AG04450 (cell line): Measurements from ENCODE around the gene ANTXR1. TPM values are rescaled to one million over a fixed set of nuclear protein-coding genes. Genes with fewer than 3 reads are reported as not detected.

ENCODE experiments used
- CTCF ChIA-PET: fragments of 300-600, 350-600 bp; formaldehyde crosslinking; extraction: SDS; loops from one replicate; lab custom pipeline; 2022; ENCODE audit warnings: antibody characterized with exemption, inconsistent platforms; lab: Charles Lee
- POLR2A ChIA-PET: fragments of 350-600 bp; formaldehyde crosslinking; extraction: SDS; loops from one replicate; lab custom pipeline; 2021; ENCODE audit warnings: antibody characterized with exemption, inconsistent platforms; lab: Yijun Ruan, JAX
- DNase-seq: peaks from one replicate; pipeline ENCODE4 v3.0.0-alpha.2; 2011; ENCODE audit warnings: low read depth, low spot score
- H3K27ac ChIP-seq: one replicate; pipeline ENCODE4 v1.5.1; 2012; ENCODE audit warnings: low read depth, low read length, control low read depth
- H3K27me3 ChIP-seq: one replicate; pipeline ENCODE4 v1.6.0; 2012; ENCODE audit warnings: low read length; ENCODE audit not compliant: control insufficient read depth, insufficient read depth
- H3K4me3 ChIP-seq: 2 replicates; pipeline ENCODE4 v1.5.1; 2011; ENCODE audit warnings: mild to moderate bottlenecking, low read depth, low read length, control low read depth
- H3K9me3 ChIP-seq: 2 replicates; pipeline ENCODE4 v1.5.1; 2012; ENCODE audit warnings: low read length; ENCODE audit not compliant: control insufficient read depth, insufficient read depth
- CTCF ChIP-seq: IDR thresholded peaks from 2 replicates; pipeline ENCODE4 v1.5.1; 2011; ENCODE audit warnings: low read depth, low read length, control low read depth, inconsistent platforms
- polyA plus RNA-seq: library from polyadenylated mRNA; depleted of rRNA; stranded (reverse); fragments of >200 nt; gene quantifications from 2 replicates; pipeline ENCODE4 v1.2.3, GENCODE V29; 2011

ANTXR1 gene
- polyA plus RNA-seq, 1 experiment: 113 TPM

GRCh38 chr2:69181806-69182427, 168.9 kb downstream of the ANTXR1 start:
- ChIA-PET CTCF (no interaction called here), POLR2A (no interaction called here)
- no peak for DNase-seq
- H3K9me3 ChIP-seq: no peaks in the 10 kb centered on the region; the same call in 1 of the 2 replicates
- no peak overlapping the region for H3K27ac ChIP-seq
- TF ChIP-seq CTCF: no peak
- H3K27me3 ChIP-seq: no peaks in the 10 kb centered on the region
- H3K4me3 ChIP-seq: no peak overlapping the region

DNA sequence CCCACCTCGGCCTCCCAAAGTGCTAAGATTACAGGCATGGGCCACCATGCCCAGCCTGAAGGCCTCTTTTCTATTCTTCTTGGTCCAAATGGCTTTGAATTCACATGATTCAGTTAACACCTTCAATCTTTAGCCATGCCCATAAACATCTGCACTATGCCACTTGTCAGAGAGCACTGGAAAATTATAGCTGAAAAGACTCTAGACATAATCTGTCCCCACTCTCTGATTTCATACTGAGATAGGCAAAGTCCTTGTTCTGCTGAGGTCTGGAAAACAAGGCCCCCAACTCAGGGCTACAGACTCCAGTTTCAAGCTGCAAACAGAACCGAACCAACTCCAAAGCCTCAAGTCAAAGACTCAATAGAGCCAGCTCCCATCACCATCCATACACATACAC, 170.7 kb downstream of the ANTXR1 start:
- DNase-seq: no peak
- ChIA-PET POLR2A (no interaction called here), CTCF (no interaction called here)
- no peak overlapping the region for H3K4me3 ChIP-seq
- no peak for TF ChIP-seq CTCF
- no peaks in the 10 kb centered on the region for H3K27me3 ChIP-seq
- no peaks in the 10 kb centered on the region for H3K9me3 ChIP-seq
- no peak overlapping the region for H3K27ac ChIP-seq

- TF ChIP-seq CTCF: no peak
- H3K9me3 ChIP-seq: no peaks in the 10 kb centered on the region
- no peak for DNase-seq
- H3K27ac ChIP-seq: no peak overlapping the region
- H3K4me3 ChIP-seq: no peak overlapping the region
- ChIA-PET POLR2A (no interaction called here), CTCF (no interaction called here)
- no peaks in the 10 kb centered on the region for H3K27me3 ChIP-seq
Observed at GRCh38 chr2:69184224-69184623, 171.2 kb downstream of the ANTXR1 start.

GRCh38 chr2:69185807-69186206, 172.8 kb downstream of the ANTXR1 start:
- Histone ChIP-seq H3K9me3 (no peaks in the 10 kb centered on the region), H3K4me3 (no peak overlapping the region), H3K27ac (no peak overlapping the region), H3K27me3 (no peaks in the 10 kb centered on the region)
- ChIA-PET POLR2A (no interaction called here), CTCF (no interaction called here)
- no peak for DNase-seq
- TF ChIP-seq CTCF: no peak

DNA sequence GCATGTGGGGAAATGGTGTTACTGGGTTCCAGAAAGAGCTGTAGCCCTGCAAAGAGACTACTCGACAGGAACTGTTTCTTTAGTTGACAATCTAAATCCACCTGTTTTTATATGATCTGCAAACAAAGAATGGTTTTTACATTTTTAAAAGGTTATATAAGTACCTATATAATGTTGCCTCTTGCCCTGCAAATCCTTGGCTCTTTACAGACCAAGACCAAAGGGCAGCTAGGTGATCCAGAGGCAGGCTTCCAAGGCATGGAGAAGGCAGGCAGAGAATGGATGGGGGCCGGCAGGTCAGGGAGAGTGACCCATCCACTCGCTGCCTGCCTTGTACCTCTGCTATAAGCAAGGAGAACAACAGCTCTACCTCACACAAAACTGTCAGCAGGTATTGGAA, 173.6 kb downstream of the ANTXR1 start:
- no peak for TF ChIP-seq CTCF
- H3K4me3 ChIP-seq: no peak overlapping the region
- POLR2A ChIA-PET: no interaction called here
- no peaks in the 10 kb centered on the region for H3K9me3 ChIP-seq
- H3K27me3 ChIP-seq: no peaks in the 10 kb centered on the region
- CTCF ChIA-PET: no interaction called here
- DNase-seq: no peak
- H3K27ac ChIP-seq: no peak overlapping the region
